Measurements from ENCODE around the gene NACC2. TPM values are rescaled to one million over a fixed set of nuclear protein-coding genes. Genes with fewer than 3 reads are reported as not detected.

Gene NACC2
- polyA plus RNA-seq, 3 donors: 8.1 to 32.4 (median 8.7) TPM

GRCh38 chr9:136104916-136105315 lies 9.8 kb upstream of the NACC2 start:
- H3K27me3 Mint-ChIP-seq (ENCODE audit: low read depth in 3 of 3): peaks cover 32 to 55% (median 42%) of the 10 kb centered on the region in 3 donors
- peak overlapping the region in 1 of 3 experiments; percentile 1 for H3K4me3 ChIP-seq (replicated peaks in 1 of 3; ENCODE audit: low read depth in 2 of 3, low read length in 3 of 3)
- WGBS (ENCODE audit: insufficient coverage): 29% methylated on average over 5 of the region's 6 CpGs
- H3K9me3 ChIP-seq (replicated peaks in 1 of 2; ENCODE audit: control insufficient read depth in 1 of 2, insufficient read depth in 1 of 2, low read length in 2 of 2): no peaks in the 10 kb centered on the region
- H3K27ac Mint-ChIP-seq: no peak overlapping the region
- peaks cover 12% of the 10 kb centered on the region for H4K20me1 ChIP-seq (ENCODE audit: insufficient read depth, low read length)
- H3K9me3 Mint-ChIP-seq: peaks cover 0 to 3% (median 0%) of the 10 kb centered on the region in 7 donors
- intact Hi-C loops (cut with micrococcal nuclease): loop anchor here in 1 of 2 donors (5.0 kb wide), 1 partner anchor 58 kb away; no protein-coding TSS in a partner anchor
- H3K27ac ChIP-seq (ENCODE audit: low read depth in 1 of 2, low read length in 2 of 2): no peak overlapping the region
- peak overlapping the region; percentile 30 for H3K4me2 ChIP-seq (replicated peaks; ENCODE audit: extremely low read depth, low read length, poor library complexity, severe bottlenecking)
- TF ChIP-seq, protein P1, sequence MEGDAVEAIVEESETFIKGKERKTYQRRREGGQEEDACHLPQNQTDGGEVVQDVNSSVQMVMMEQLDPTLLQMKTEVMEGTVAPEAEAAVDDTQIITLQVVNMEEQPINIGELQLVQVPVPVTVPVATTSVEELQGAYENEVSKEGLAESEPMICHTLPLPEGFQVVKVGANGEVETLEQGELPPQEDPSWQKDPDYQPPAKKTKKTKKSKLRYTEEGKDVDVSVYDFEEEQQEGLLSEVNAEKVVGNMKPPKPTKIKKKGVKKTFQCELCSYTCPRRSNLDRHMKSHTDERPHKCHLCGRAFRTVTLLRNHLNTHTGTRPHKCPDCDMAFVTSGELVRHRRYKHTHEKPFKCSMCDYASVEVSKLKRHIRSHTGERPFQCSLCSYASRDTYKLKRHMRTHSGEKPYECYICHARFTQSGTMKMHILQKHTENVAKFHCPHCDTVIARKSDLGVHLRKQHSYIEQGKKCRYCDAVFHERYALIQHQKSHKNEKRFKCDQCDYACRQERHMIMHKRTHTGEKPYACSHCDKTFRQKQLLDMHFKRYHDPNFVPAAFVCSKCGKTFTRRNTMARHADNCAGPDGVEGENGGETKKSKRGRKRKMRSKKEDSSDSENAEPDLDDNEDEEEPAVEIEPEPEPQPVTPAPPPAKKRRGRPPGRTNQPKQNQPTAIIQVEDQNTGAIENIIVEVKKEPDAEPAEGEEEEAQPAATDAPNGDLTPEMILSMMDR (IDR thresholded peaks at IDR 0.05): no peak
- no peak for DNase-seq
- no peak overlapping the region for H2AFZ ChIP-seq (ENCODE audit: insufficient read depth, low read depth, low read length, poor library complexity, severe bottlenecking)
- peaks cover 39 to 53% of the 10 kb centered on the region in 2 donors for H3K4me1 ChIP-seq (ENCODE audit: control insufficient read depth in 1 of 2, insufficient read depth in 2 of 2, low read length in 2 of 2)
- peaks cover 0 to 26% of the 10 kb centered on the region in 2 donors for H3K27me3 ChIP-seq (ENCODE audit: control insufficient read depth in 2 of 2, insufficient read depth in 2 of 2, low read length in 2 of 2)
- H3K79me2 ChIP-seq (ENCODE audit: insufficient read depth, low read length): no peaks in the 10 kb centered on the region
- peak overlapping the region in 1 of 2 donors; percentile 28 for H3K4me3 Mint-ChIP-seq
- H3K36me3 Mint-ChIP-seq: peaks cover 0 to 12% of the 10 kb centered on the region in 2 donors
- no peak overlapping the region for H3K9ac ChIP-seq (ENCODE audit: insufficient read depth, low read length, poor library complexity, severe bottlenecking)
- H3K4me1 Mint-ChIP-seq: peaks cover 44% of the 10 kb centered on the region
- H3K36me3 ChIP-seq (replicated peaks in 1 of 2; ENCODE audit: control insufficient read depth in 1 of 2, insufficient read depth in 2 of 2, low read length in 2 of 2): no peaks in the 10 kb centered on the region

DNA sequence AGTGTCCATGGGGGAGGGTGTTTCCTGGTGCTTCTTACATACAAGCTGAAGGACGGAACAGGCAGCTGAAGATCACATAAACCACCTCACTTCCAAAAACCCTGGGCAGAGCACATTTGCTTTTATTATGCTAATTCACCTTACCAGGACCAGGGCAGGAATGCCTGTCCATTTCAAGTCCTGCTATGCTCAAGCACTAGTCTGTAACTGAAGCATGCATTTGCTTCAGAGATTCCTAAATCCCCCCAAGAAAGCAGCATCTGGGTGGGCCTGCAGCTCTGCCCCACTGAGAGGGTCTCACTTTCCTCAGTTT lies 9.4 kb upstream of the NACC2 start:
- 60% methylated on average over 1 of the region's 1 CpG for WGBS (ENCODE audit: insufficient coverage)
- peaks cover 32 to 58% (median 42%) of the 10 kb centered on the region in 3 donors for H3K27me3 Mint-ChIP-seq (ENCODE audit: low read depth in 3 of 3)
- intact Hi-C loops (cut with micrococcal nuclease): no loop called here
- Histone ChIP-seq H3K27me3 (ENCODE audit: control insufficient read depth in 2 of 2, insufficient read depth in 2 of 2, low read length in 2 of 2) (peaks cover 0 to 26% of the 10 kb centered on the region in 2 donors), H3K36me3 (replicated peaks in 1 of 2; ENCODE audit: control insufficient read depth in 1 of 2, insufficient read depth in 2 of 2, low read length in 2 of 2) (no peaks in the 10 kb centered on the region), H2AFZ (ENCODE audit: insufficient read depth, low read depth, low read length, poor library complexity, severe bottlenecking) (no peak overlapping the region), H3K27ac (ENCODE audit: low read depth in 1 of 2, low read length in 2 of 2) (no peak overlapping the region), H3K4me2 (replicated peaks; ENCODE audit: extremely low read depth, low read length, poor library complexity, severe bottlenecking) (no peak overlapping the region), H3K4me1 (ENCODE audit: control insufficient read depth in 1 of 2, insufficient read depth in 2 of 2, low read length in 2 of 2) (peaks cover 35 to 48% of the 10 kb centered on the region in 2 donors), H3K9me3 (replicated peaks in 1 of 2; ENCODE audit: control insufficient read depth in 1 of 2, insufficient read depth in 1 of 2, low read length in 2 of 2) (no peaks in the 10 kb centered on the region), H3K4me3 (replicated peaks in 1 of 3; ENCODE audit: low read depth in 2 of 3, low read length in 3 of 3) (no peak overlapping the region), H4K20me1 (ENCODE audit: insufficient read depth, low read length) (peaks cover 12% of the 10 kb centered on the region), H3K9ac (ENCODE audit: insufficient read depth, low read length, poor library complexity, severe bottlenecking) (no peak overlapping the region), H3K79me2 (ENCODE audit: insufficient read depth, low read length) (no peaks in the 10 kb centered on the region)
- peaks cover 0 to 12% of the 10 kb centered on the region in 2 donors for H3K36me3 Mint-ChIP-seq
- H3K4me3 Mint-ChIP-seq: no peak overlapping the region
- H3K4me1 Mint-ChIP-seq: peaks cover 42% of the 10 kb centered on the region
- no peak for DNase-seq
- H3K27ac Mint-ChIP-seq: no peak overlapping the region
- peaks cover 0 to 3% (median 0%) of the 10 kb centered on the region in 7 donors for H3K9me3 Mint-ChIP-seq
- TF ChIP-seq, protein P1 (IDR thresholded peaks at IDR 0.05): no peak

Data from CD14-positive monocyte (primary cell).